ENCODE results near the gene UPK1A.
A peak's percentile ranks its signal among the peaks of the same experiment; 100 is the strongest.

Gene UPK1A

GRCh38 chr19:35716801-35717664 is 50.7 kb downstream of the UPK1A start:
- no peaks in the 10 kb centered on the region for H3K4me1 ChIP-seq (ENCODE audit: insufficient read depth, poor library complexity, severe bottlenecking)
- peak; percentile 98 for TF ChIP-seq CTCF (IDR thresholded peaks at IDR 0.05; ENCODE audit: poor library complexity, severe bottlenecking)
- H3K4me3 ChIP-seq (ENCODE audit: severe bottlenecking): peak overlapping the region; percentile 73
- peak; percentile 84 for DNase-seq (ENCODE audit: low spot score)
- peaks cover 17% of the 10 kb centered on the region for H3K36me3 ChIP-seq (ENCODE audit: low read depth)
- no peaks in the 10 kb centered on the region for H3K9me3 ChIP-seq (ENCODE audit: severe bottlenecking)
- H3K27me3 ChIP-seq (ENCODE audit: insufficient read depth, poor library complexity, severe bottlenecking): no peaks in the 10 kb centered on the region
- H3K27ac ChIP-seq (ENCODE audit: poor library complexity, severe bottlenecking): peak overlapping the region; percentile 83
- peak; percentile 82 for ATAC-seq (ENCODE audit: low read depth)

DNA sequence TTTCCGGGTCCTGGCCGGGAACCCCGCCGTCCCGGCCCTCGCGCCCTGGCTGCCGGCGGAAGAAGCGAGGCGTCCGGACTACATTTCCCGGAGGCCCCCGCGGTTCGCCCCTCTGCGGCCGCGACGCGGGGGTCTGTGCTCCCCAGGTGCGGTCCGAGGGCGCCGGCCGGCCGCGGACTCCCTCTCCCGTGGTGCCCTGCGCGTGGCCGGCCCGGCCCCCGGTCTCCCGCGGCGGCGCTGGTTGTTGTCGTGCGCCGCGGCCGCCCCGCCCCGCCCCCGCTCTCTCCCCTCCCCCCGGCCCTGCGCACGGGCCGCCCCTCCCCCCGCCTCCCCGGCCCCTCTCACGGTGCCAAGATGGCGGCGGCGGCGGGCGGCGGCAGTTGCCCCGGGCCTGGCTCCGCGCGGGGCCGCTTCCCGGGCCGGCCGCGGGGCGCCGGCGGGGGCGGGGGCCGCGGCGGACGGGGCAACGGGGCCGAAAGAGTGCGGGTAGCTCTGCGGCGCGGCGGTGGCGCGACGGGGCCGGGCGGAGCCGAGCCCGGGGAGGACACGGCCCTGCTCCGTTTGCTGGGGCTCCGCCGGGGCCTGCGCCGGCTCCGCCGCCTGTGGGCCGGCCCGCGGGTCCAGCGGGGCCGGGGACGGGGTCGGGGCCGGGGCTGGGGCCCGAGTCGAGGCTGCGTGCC is 51.5 kb downstream of the UPK1A start, which contains the start of gene KMT2B:
KMT2B (plus strand) TSS at position 339 of the 680 bp plus-strand sequence; CDS start at position 355, 16 bp downstream.
- no peak for TF ChIP-seq CTCF (IDR thresholded peaks at IDR 0.05; ENCODE audit: poor library complexity, severe bottlenecking)
- peak; percentile 67 for ATAC-seq (ENCODE audit: low read depth)
- Histone ChIP-seq H3K9me3 (ENCODE audit: severe bottlenecking) (no peaks in the 10 kb centered on the region), H3K27ac (ENCODE audit: poor library complexity, severe bottlenecking) (peak within 1 kb of the TSS; percentile 83), H3K27me3 (ENCODE audit: insufficient read depth, poor library complexity, severe bottlenecking) (no peaks in the 10 kb centered on the region), H3K4me3 (ENCODE audit: severe bottlenecking) (peak within 1 kb of the TSS; percentile 73), H3K36me3 (ENCODE audit: low read depth) (peaks cover 24% of the 10 kb centered on the region), H3K4me1 (ENCODE audit: insufficient read depth, poor library complexity, severe bottlenecking) (no peaks in the 10 kb centered on the region)
- DNase-seq (ENCODE audit: low spot score): peak; percentile 97

- no peak for ATAC-seq (ENCODE audit: low read depth)
- Histone ChIP-seq H3K27ac (ENCODE audit: poor library complexity, severe bottlenecking) (peak overlapping the region; percentile 83), H3K36me3 (ENCODE audit: low read depth) (peaks cover 31% of the 10 kb centered on the region)
Observed at GRCh38 chr19:35718345-35719041, 52.2 kb downstream of the UPK1A start.

DNA sequence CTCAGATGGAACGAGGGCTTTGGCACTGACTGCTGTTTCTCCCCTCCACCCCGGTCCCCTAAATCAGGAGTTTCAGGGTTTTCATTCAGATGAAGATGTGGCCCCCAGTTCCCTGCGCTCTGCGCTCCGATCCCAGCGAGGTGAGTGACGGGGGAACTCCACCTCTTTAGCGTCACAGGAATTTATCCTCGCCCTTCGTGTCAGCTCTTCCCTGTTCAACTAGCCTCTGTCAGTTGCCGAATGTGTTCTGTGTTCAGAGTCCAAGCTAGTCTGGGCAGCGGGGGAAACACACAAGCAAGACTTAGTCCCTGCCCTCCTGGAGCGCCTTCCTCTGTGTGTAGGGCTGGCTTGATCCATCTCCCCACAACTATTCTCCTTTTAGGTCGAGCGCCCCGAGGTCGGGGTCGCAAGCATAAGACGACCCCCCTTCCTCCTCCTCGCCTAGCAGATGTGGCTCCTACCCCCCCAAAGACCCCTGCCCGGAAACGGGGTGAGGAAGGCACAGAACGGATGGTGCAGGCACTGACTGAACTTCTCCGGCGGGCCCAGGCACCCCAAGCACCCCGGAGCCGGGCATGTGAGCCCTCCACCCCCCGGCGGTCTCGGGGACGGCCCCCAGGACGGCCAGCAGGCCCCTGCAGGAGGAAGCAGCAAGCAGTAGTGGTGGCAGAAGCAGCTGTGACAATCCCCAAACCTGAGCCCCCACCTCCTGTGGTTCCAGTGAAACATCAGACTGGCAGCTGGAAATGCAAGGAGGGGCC is 53.3 kb downstream of the UPK1A start:
- peak overlapping the region; percentile 73 for H3K4me3 ChIP-seq (ENCODE audit: severe bottlenecking)
- H3K4me1 ChIP-seq (ENCODE audit: insufficient read depth, poor library complexity, severe bottlenecking): no peaks in the 10 kb centered on the region

More at GRCh38 chr19:35718345-35719041, 52.2 kb downstream of the UPK1A start:
- Histone ChIP-seq H3K27me3 (ENCODE audit: insufficient read depth, poor library complexity, severe bottlenecking) (no peaks in the 10 kb centered on the region), H3K4me3 (ENCODE audit: severe bottlenecking) (peak overlapping the region; percentile 73), H3K4me1 (ENCODE audit: insufficient read depth, poor library complexity, severe bottlenecking) (no peaks in the 10 kb centered on the region), H3K9me3 (ENCODE audit: severe bottlenecking) (no peaks in the 10 kb centered on the region)
- DNase-seq (ENCODE audit: low spot score): peak; percentile 68
- TF ChIP-seq CTCF (IDR thresholded peaks at IDR 0.05; ENCODE audit: poor library complexity, severe bottlenecking): no peak

More for the DNA sequence above, 53.3 kb downstream of the UPK1A start:
- Histone ChIP-seq H3K36me3 (ENCODE audit: low read depth) (peaks cover 42% of the 10 kb centered on the region), H3K27ac (ENCODE audit: poor library complexity, severe bottlenecking) (no peak overlapping the region), H3K9me3 (ENCODE audit: severe bottlenecking) (no peaks in the 10 kb centered on the region), H3K27me3 (ENCODE audit: insufficient read depth, poor library complexity, severe bottlenecking) (no peaks in the 10 kb centered on the region)
- ATAC-seq (ENCODE audit: low read depth): no peak
- TF ChIP-seq CTCF (IDR thresholded peaks at IDR 0.05; ENCODE audit: poor library complexity, severe bottlenecking): no peak
- DNase-seq (ENCODE audit: low spot score): peak; percentile 66
